Skeletal muscle tissue (tissue), 4 donors: ENCODE data around the gene BTG4. TPM values are rescaled to one million over a fixed set of nuclear protein-coding genes. Genes with fewer than 3 reads are reported as not detected.

Source experiments
- H3K27ac ChIP-seq: one replicate; pipeline ENCODE4 v1.7.0; 2013; ENCODE audit warnings: mild to moderate bottlenecking, low read depth, low read length, inconsistent platforms
- H3K27me3 ChIP-seq, 3 donors: one replicate each; pipeline ENCODE4 v1.7.0; 2013; ENCODE audit warnings: low read length in 3 of 3; ENCODE audit not compliant: control insufficient read depth in 3 of 3, insufficient read depth in 3 of 3
- H3K36me3 ChIP-seq, 3 donors: one replicate each; pipeline ENCODE4 v1.7.0; 2013; ENCODE audit warnings: low read length in 3 of 3; ENCODE audit not compliant: control insufficient read depth in 3 of 3, insufficient read depth in 3 of 3
- H3K4me1 ChIP-seq, 3 donors: one replicate each; pipeline ENCODE4 v1.7.0; 2013; ENCODE audit warnings: low read length in 3 of 3, mild to moderate bottlenecking in 3 of 3; ENCODE audit not compliant: control insufficient read depth in 3 of 3, insufficient read depth in 3 of 3
- H3K4me3 ChIP-seq, 3 donors: one replicate each; pipeline ENCODE4 v1.7.0; 2013; ENCODE audit warnings: low read length in 3 of 3
- H3K9ac ChIP-seq, 3 donors: one replicate each; pipeline ENCODE4 v1.7.0; 2013; ENCODE audit warnings: low read length in 3 of 3, mild to moderate bottlenecking in 3 of 3, moderate library complexity in 2 of 3, low read depth in 1 of 3
- H3K9me3 ChIP-seq, 3 donors: one replicate each; pipeline ENCODE4 v1.7.0; 2013; ENCODE audit warnings: low read length in 3 of 3; ENCODE audit not compliant: control insufficient read depth in 3 of 3
- total RNA-seq: library from RNA; depleted of rRNA; stranded (reverse); fragments of >200 nt; gene quantifications from one replicate; pipeline ENCODE4 v1.2.3, GENCODE V29; 2014
- donor health status: Osteomylitis.

BTG4 gene
- total RNA-seq, 1 donor from 2014 or later, result not detected

DNA sequence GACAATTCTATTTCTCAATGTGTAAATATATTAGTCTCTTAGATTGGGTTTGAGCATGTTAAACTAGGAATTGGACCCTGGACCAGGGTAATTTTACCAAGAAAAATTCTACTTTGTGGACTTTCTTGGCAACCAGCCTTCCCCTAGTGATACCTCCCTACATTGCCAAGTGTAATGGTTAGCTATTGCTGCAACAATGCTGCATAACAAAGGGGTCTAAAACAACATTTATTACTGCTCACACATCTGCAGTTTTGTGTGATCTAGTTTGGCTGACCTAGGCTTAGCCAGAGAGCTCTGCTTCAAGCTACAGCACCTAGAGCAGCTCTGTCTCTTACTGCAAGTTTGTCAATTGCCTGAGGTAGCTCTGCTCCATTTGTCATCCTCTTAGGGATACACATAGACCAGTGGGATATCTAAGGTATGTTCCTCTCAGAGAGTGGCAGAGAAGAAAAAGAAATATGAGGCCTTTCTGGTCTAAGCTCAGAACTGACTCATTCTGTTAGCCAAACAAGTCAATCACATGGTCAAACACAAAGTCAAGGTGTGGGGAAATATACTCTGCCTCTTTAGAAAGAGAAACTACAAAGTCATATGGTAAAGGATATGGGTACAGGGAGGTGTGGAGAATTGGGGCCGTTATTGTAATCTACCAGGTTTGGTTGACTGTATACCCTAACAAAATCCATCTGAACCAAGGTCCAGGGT, 26.4 kb upstream of the BTG4 start:
- Histone ChIP-seq H3K27me3 (peaks cover 0 to 2% (median 2%) of the 10 kb centered on the region in 3 donors), H3K9me3 (no peaks in the 10 kb centered on the region), H3K4me3 (no peak overlapping the region), H3K4me1 (peaks cover 23 to 35% (median 27%) of the 10 kb centered on the region in 3 donors), H3K9ac (no peak overlapping the region), H3K36me3 (no peaks in the 10 kb centered on the region), H3K27ac (no peak overlapping the region)

DNA sequence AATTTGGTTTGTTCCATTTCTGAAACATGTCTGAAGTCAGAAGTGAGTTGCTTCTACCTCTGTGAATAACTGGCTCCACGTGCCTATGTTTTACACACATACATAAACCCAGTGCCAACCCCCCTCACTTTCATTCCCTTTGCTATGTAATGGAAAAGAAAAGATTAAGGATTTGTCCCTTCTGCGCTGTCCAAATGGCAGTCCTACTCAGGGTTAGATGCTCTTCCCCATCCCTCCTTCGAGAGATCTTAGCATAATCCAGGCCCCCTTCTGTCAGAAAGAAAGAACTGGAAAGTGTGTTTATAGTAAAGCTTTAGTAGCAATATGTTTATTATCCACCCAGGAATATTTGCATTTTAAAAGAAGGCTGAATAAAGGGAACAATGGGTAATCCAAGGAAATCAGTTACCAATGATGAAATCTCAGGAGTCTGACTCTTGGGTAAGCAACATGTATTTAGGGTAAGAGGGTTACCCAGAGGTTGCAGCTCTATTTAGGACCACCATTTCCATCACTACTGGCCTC, 25.2 kb upstream of the BTG4 start:
- H3K4me1 ChIP-seq, result peaks cover 23 to 31% (median 27%) of the 10 kb centered on the region in 3 donors
- no peaks in the 10 kb centered on the region for H3K9me3 ChIP-seq
- H3K27me3 ChIP-seq, result peaks cover 0 to 2% (median 2%) of the 10 kb centered on the region in 3 donors
- H3K9ac ChIP-seq, result no peak overlapping the region
- H3K27ac ChIP-seq, result no peak overlapping the region
- H3K4me3 ChIP-seq, result no peak overlapping the region
- H3K36me3 ChIP-seq, result no peaks in the 10 kb centered on the region

DNA sequence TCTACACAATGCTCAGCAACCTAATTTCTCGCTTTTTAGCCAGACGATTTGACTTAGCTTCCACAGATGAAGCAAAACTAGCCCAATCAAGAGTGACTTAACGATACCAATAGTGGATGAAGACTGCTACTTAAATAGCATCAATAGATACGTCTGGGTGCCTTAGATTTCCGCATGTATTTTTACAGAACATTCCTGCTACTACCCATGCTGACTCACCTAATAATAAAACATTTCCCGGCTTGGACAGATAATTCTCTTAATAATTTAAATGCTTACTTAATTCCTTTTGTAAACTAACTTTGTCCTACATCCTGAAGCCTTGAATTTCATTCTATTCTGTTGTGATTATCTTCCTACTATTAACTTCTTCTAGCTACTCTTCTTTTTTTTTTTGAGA, 23.1 kb upstream of the BTG4 start:
- Histone ChIP-seq H3K36me3 (no peaks in the 10 kb centered on the region), H3K4me3 (no peak overlapping the region)

DNA sequence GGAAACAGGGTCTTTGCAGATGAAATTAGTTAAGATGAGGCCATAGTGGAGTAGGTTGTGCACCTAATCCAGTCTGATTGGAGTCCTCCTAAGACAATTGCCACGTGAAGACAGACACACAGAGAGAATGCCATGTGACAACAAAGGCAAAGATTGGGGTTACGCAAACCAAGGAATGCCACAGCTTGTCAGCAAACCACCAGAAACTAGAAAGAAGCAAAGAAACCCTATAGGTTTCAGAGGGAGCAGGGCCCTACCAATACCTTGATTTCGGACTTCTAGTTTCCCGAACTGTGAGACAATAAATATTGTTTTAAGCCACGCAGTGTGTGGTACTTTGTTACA, 20.2 kb upstream of the BTG4 start:
- Histone ChIP-seq H3K9ac (no peak overlapping the region), H3K36me3 (no peaks in the 10 kb centered on the region), H3K4me3 (no peak overlapping the region), H3K27me3 (peaks cover 0 to 2% (median 0%) of the 10 kb centered on the region in 3 donors), H3K9me3 (no peaks in the 10 kb centered on the region), H3K4me1 (no peaks in the 10 kb centered on the region), H3K27ac (no peak overlapping the region)

More for the DNA sequence above, 23.1 kb upstream of the BTG4 start:
- H3K9ac ChIP-seq, result no peak overlapping the region
- H3K4me1 ChIP-seq, result peaks cover 8 to 11% (median 10%) of the 10 kb centered on the region in 3 donors
- peaks cover 0 to 2% (median 0%) of the 10 kb centered on the region in 3 donors for H3K27me3 ChIP-seq
- H3K9me3 ChIP-seq, result no peaks in the 10 kb centered on the region
- H3K27ac ChIP-seq, result no peak overlapping the region

DNA sequence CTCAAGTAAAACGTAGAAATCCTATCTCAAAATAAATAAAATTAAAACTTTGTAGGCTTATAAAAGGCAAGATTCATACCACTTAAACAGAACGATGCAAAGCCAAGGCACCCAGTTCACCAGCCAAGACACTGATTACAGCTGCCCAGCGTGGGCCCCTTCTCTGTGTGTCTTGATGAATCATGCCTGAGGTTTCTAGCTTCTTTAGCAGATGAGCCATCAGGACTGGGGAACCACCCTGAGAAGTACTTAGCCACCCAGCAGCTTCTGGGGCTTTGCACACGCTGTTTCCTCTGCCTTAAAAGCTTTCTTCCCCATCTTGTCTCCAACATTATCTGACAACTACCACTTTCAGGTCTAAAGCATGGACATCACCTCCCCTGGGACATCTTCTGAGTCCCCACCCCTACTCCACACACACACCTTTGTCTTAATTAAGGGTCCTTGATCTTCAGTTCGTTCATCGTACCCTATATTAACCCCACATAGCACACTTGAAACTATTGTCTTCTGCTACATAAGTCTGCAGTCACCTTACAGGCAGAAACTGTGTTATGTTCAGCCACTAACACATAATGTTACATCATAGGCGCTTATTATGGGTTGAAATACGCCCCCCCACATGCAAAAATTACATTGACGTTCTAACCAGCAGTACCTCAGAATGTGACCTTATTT, 19.6 kb upstream of the BTG4 start:
- peaks cover 0 to 2% (median 0%) of the 10 kb centered on the region in 3 donors for H3K27me3 ChIP-seq
- no peaks in the 10 kb centered on the region for H3K9me3 ChIP-seq
- H3K9ac ChIP-seq, result no peak overlapping the region
- no peak overlapping the region for H3K4me3 ChIP-seq
- no peaks in the 10 kb centered on the region for H3K4me1 ChIP-seq
- H3K27ac ChIP-seq, result no peak overlapping the region
- no peaks in the 10 kb centered on the region for H3K36me3 ChIP-seq

DNA sequence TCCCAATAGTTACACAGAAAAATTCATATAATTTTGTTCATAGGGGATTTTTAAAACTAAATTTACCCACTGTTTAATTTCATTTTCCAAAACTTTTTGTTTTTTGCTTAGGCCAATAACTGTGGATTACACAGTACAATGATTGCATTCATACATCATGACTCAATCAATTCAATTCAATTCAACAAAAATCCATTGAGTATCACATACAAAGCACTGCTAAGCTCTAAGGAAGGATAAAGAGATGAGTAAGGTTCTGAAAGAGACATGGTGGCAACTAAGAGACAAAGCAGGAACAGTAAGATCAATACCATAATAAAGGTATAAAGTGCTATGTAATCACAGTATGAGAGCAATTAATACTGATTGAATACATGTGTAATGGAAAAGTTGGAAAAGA, 18.9 kb upstream of the BTG4 start:
- no peak overlapping the region for H3K9ac ChIP-seq
- H3K4me1 ChIP-seq, result no peaks in the 10 kb centered on the region
- H3K27me3 ChIP-seq, result peaks cover 0 to 2% (median 0%) of the 10 kb centered on the region in 3 donors
- no peaks in the 10 kb centered on the region for H3K9me3 ChIP-seq
- H3K4me3 ChIP-seq, result no peak overlapping the region
- H3K27ac ChIP-seq, result no peak overlapping the region
- no peaks in the 10 kb centered on the region for H3K36me3 ChIP-seq

DNA sequence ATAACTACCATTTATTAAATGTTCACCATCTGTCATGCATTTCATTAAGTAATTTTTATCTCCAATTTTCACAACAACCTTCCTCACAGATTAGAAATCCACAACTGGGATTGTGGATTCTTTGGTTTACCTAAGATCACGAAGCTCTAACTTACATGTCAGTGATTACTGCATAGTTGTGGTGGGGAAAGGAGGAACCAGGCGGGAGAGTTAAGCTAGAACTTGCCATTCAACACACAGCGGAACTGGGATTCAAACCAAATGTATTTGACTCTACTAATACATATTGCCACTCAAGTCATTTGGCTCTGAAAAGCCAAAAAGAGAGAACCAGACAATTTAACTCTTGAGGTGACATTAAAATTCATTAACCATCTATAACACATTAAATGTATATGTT, 17.9 kb upstream of the BTG4 start:
- H3K4me1 ChIP-seq, result no peaks in the 10 kb centered on the region
- H3K9ac ChIP-seq, result no peak overlapping the region
- H3K36me3 ChIP-seq, result no peaks in the 10 kb centered on the region
- no peak overlapping the region for H3K27ac ChIP-seq
- peaks cover 0 to 2% (median 0%) of the 10 kb centered on the region in 3 donors for H3K27me3 ChIP-seq
- no peaks in the 10 kb centered on the region for H3K9me3 ChIP-seq
- H3K4me3 ChIP-seq, result no peak overlapping the region

DNA sequence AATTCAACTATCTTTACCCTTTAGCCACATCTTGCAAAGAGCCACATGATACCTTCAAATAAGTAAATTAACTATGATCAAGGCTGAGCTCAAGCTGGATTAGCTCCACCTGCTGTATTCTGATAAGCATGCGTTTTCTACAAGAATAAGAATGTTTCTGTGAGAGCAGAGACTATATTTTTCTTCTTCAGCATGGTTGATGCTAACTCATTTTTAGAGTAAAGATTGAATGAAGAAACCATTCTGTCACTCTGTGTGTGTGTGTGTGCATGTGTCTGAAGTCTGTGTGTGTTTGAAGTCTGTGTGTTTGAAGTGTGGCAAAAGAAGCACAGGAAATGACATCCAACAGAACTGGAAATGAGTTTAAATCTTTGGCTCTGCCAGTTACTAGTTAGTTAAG, 16.4 kb upstream of the BTG4 start:
- no peak overlapping the region for H3K27ac ChIP-seq
- no peaks in the 10 kb centered on the region for H3K4me1 ChIP-seq
- no peaks in the 10 kb centered on the region for H3K36me3 ChIP-seq
- H3K9ac ChIP-seq, result no peak overlapping the region
- H3K27me3 ChIP-seq, result no peaks in the 10 kb centered on the region
- no peaks in the 10 kb centered on the region for H3K9me3 ChIP-seq
- no peak overlapping the region for H3K4me3 ChIP-seq

DNA sequence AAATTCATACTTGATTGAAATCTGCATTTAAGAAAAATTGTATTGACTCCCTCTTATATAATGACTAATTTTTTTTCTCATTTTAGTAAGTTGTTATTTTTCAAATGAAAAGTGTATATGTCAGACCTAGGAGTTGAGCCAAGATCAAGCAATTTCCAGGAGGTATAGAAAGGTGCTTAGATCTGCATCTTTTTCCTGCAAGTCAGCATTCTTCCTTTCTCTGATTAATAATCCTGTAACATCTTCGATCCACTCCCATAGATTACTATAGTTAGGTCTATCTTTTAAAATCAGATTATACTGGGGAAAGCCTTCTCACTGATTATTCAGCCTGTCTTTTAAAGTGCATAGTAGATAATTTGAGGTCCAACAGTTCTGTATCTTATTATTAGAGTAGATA, 15.1 kb upstream of the BTG4 start:
- H3K36me3 ChIP-seq, result no peaks in the 10 kb centered on the region
- H3K27ac ChIP-seq, result no peak overlapping the region
- H3K4me1 ChIP-seq, result no peaks in the 10 kb centered on the region
- H3K4me3 ChIP-seq, result no peak overlapping the region
- no peak overlapping the region for H3K9ac ChIP-seq
- no peaks in the 10 kb centered on the region for H3K27me3 ChIP-seq
- H3K9me3 ChIP-seq, result no peaks in the 10 kb centered on the region

DNA sequence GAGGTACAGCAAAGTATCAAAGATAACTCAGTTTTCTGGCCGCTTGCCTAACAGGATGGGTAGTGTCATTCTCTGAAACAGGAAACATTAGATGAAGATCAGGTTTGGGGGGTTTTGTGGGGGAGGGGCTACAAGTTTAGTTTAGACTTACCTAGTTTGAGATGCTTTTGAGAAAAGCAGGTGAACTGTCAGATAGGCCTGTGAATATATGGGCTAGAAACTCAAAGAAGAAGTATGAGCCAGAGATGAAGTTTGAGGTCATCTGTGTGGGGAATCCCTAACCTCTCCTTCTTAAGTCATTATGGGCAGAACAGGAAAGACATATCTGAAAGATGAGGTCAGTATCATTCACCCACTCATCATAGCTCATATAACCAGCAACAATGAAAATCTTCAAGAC, 14.3 kb upstream of the BTG4 start:
- H3K4me3 ChIP-seq, result no peak overlapping the region
- no peak overlapping the region for H3K27ac ChIP-seq
- H3K36me3 ChIP-seq, result no peaks in the 10 kb centered on the region
- H3K27me3 ChIP-seq, result no peaks in the 10 kb centered on the region
- H3K9ac ChIP-seq, result no peak overlapping the region
- H3K4me1 ChIP-seq, result no peaks in the 10 kb centered on the region
- no peaks in the 10 kb centered on the region for H3K9me3 ChIP-seq
